Trophoblast cell (in vitro differentiated cells and primary cell): ENCODE data around the gene SLC6A19.

Source experiments
- DNase-seq, 2 donors: peaks; one replicate each; pipeline ENCODE4 v3.0.0-alpha.2; 2016
- H2AFZ ChIP-seq: 2 replicates; pipeline ENCODE4 v1.6.1; 2013; ENCODE audit warnings: low read length, moderate library complexity, mild to moderate bottlenecking; ENCODE audit not compliant: insufficient read depth, poor library complexity
- H2AK5ac ChIP-seq: 2 replicates; pipeline ENCODE4 v1.6.1; 2013; ENCODE audit warnings: mild to moderate bottlenecking, low read length
- H2BK120ac ChIP-seq: 2 replicates; pipeline ENCODE4 v1.6.1; 2013; ENCODE audit warnings: low read length, mild to moderate bottlenecking, moderate library complexity; ENCODE audit not compliant: insufficient read depth, poor library complexity
- H2BK12ac ChIP-seq: 2 replicates; pipeline ENCODE4 v1.6.1; 2013; ENCODE audit warnings: mild to moderate bottlenecking, low read length, moderate library complexity
- H2BK5ac ChIP-seq: 2 replicates; pipeline ENCODE4 v1.6.1; 2013; ENCODE audit warnings: low read length, low read depth, moderate library complexity, mild to moderate bottlenecking; ENCODE audit not compliant: poor library complexity
- H3K14ac ChIP-seq: 2 replicates; pipeline ENCODE4 v1.6.1; 2013; ENCODE audit warnings: mild to moderate bottlenecking, low read length
- H3K18ac ChIP-seq: 2 replicates; pipeline ENCODE4 v1.6.1; 2013; ENCODE audit warnings: mild to moderate bottlenecking, low read length
- H3K23ac ChIP-seq: 2 replicates; pipeline ENCODE4 v1.6.1; 2013; ENCODE audit warnings: low read length
- H3K27ac ChIP-seq: 2 replicates; pipeline ENCODE4 v1.5.1; 2013; ENCODE audit warnings: low read depth, mild to moderate bottlenecking, inconsistent platforms, low read length, moderate library complexity
- H3K27me3 ChIP-seq: 2 replicates; pipeline ENCODE4 v1.6.1; 2013; ENCODE audit warnings: inconsistent platforms, mild to moderate bottlenecking, low read length, moderate library complexity; ENCODE audit not compliant: insufficient read depth
- H3K36me3 ChIP-seq, 2 experiments: 1 replicate in 1 of 2; 2 replicates in 1 of 2; pipeline ENCODE4 v1.6.1; 2013; ENCODE audit warnings: low read length in 2 of 2, mild to moderate bottlenecking in 2 of 2, moderate library complexity in 1 of 2; ENCODE audit not compliant: insufficient read depth in 2 of 2, control insufficient read depth in 1 of 2
- H3K4ac ChIP-seq: 2 replicates; pipeline ENCODE4 v1.6.1; 2013; ENCODE audit warnings: low read depth, mild to moderate bottlenecking, low read length, moderate library complexity
- H3K4me1 ChIP-seq, 2 experiments: 1 replicate in 1 of 2; 2 replicates in 1 of 2; pipeline ENCODE4 v1.6.1; 2013; ENCODE audit warnings: low read length in 2 of 2, mild to moderate bottlenecking in 2 of 2, moderate library complexity in 1 of 2; ENCODE audit not compliant: insufficient read depth in 2 of 2, control insufficient read depth in 1 of 2
- H3K4me2 ChIP-seq: 2 replicates; pipeline ENCODE4 v1.6.1; 2013; ENCODE audit warnings: inconsistent platforms, mild to moderate bottlenecking, low read length, moderate library complexity
- H3K4me3 ChIP-seq: 2 replicates; pipeline ENCODE4 v1.5.1; 2013; ENCODE audit warnings: mild to moderate bottlenecking, low read depth, low read length, inconsistent platforms
- H3K79me1 ChIP-seq: one replicate; pipeline ENCODE4 v1.6.1; 2013; ENCODE audit warnings: low read length
- H3K79me2 ChIP-seq: 2 replicates; pipeline ENCODE4 v1.6.1; 2013; ENCODE audit warnings: low read length, mild to moderate bottlenecking; ENCODE audit not compliant: control insufficient read depth, insufficient read depth, poor library complexity
- H3K9ac ChIP-seq: 2 replicates; pipeline ENCODE4 v1.6.1; 2013; ENCODE audit warnings: mild to moderate bottlenecking, low read length
- H3K9me3 ChIP-seq: 2 replicates; pipeline ENCODE4 v1.6.1; 2013; ENCODE audit warnings: low read depth, mild to moderate bottlenecking, control low read depth, inconsistent platforms, low read length; ENCODE audit not compliant: insufficient read depth
- H4K12ac ChIP-seq: 2 replicates; pipeline ENCODE4 v1.6.1; 2013; ENCODE audit warnings: low read depth, mild to moderate bottlenecking, low read length, moderate library complexity
- H4K8ac ChIP-seq: 2 replicates; pipeline ENCODE4 v1.6.1; 2013; ENCODE audit warnings: low read depth, mild to moderate bottlenecking, low read length, moderate library complexity
- H4K91ac ChIP-seq: one replicate; pipeline ENCODE4 v1.6.1; 2013; ENCODE audit warnings: low read depth, mild to moderate bottlenecking, low read length, moderate library complexity
- WGBS: extraction: QIAGEN DNeasy Blood & Tissue Kit; methylation state at CpG from one replicate; pipeline ENCODE4 v1.1.7; 2013; ENCODE audit warnings: missing lambda C conversion rate; ENCODE audit not compliant: insufficient read length, insufficient coverage; ENCODE audit errors: extremely low coverage; 5-methylcytosine and 5-hydroxymethylcytosine counted together

The SLC6A19 gene

DNA sequence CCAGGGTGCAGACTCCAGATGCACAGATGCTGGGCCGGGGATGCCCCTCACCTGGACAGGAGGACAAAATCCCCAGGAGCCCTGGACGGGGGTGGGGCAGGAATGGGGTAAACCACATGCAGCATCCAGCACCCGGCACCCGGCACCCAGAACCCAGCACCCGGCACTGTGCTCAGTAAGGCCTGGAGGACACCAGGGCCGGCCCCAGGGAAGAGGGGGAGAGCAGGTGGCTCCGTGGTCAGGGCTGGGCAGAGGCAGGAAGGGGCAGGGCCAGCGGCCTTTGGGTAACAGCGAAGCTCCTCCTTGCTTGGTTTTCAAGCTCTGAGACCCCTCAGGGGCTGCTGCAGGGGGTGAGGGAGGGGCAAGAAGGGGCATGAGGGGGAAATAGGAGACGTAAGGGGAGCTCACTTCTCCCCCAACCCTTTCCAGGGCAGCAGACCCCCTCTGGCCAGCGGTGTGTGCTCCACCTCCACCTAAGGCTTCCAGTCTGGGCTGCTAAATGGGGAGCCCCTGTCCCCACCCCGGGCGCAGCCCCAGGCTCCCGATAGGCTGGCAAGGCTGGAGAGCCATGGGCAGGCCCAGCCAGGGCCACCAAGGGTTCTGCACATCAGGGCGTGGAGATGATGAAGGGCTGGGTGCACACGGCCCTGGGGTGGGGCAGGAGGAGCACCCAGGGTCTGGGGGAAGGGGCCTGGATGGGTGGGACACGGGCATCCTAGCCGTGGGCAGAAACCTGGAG lies 17.8 kb upstream of the SLC6A19 start:
- H3K23ac ChIP-seq: no peak overlapping the region
- no peak overlapping the region for H4K8ac ChIP-seq
- no peaks in the 10 kb centered on the region for H3K27me3 ChIP-seq
- no peak overlapping the region for H2BK120ac ChIP-seq
- H3K36me3 ChIP-seq: no peaks in the 10 kb centered on the region
- H3K79me2 ChIP-seq: no peaks in the 10 kb centered on the region
- no peaks in the 10 kb centered on the region for H3K79me1 ChIP-seq
- no CpG with 5 or more reads among the region's 18 CpGs for WGBS
- H4K91ac ChIP-seq: no peak overlapping the region
- H3K14ac ChIP-seq: no peak overlapping the region
- no peak overlapping the region for H2BK12ac ChIP-seq
- H3K4me3 ChIP-seq: no peak overlapping the region
- no peak for DNase-seq
- H3K4me1 ChIP-seq: no peaks in the 10 kb centered on the region
- H4K12ac ChIP-seq: no peak overlapping the region
- H3K4ac ChIP-seq: no peak overlapping the region
- no peak overlapping the region for H3K9ac ChIP-seq
- no peak overlapping the region for H3K4me2 ChIP-seq
- H3K18ac ChIP-seq: no peak overlapping the region
- H2AFZ ChIP-seq: no peak overlapping the region
- no peak overlapping the region for H2AK5ac ChIP-seq
- no peaks in the 10 kb centered on the region for H3K9me3 ChIP-seq
- H2BK5ac ChIP-seq: no peak overlapping the region
- no peak overlapping the region for H3K27ac ChIP-seq

DNA sequence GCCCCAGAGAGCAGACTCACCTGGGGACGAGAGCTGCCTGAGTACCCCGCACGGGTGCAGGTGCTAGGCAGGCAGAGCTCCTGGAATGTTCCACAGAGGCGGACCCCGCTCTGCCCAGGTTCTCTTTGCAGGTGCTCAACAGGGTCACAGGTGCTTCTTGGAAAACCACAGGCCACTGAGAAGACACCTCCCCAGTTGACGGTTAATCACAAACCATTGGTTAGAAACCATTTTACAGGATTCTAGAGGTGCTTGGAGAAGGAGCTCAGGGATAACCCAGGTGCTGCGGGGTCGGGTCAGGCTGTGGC lies 17.3 kb upstream of the SLC6A19 start:
- Histone ChIP-seq H3K4me1 (no peaks in the 10 kb centered on the region), H3K27ac (no peak overlapping the region), H3K23ac (no peak overlapping the region), H3K4me3 (no peak overlapping the region), H3K36me3 (no peaks in the 10 kb centered on the region), H3K79me2 (no peaks in the 10 kb centered on the region), H4K8ac (no peak overlapping the region), H4K91ac (no peak overlapping the region), H2AK5ac (no peak overlapping the region), H3K18ac (no peak overlapping the region), H3K14ac (no peak overlapping the region), H2BK120ac (no peak overlapping the region), H3K9ac (no peak overlapping the region), H3K4me2 (no peak overlapping the region), H2BK12ac (no peak overlapping the region), H4K12ac (no peak overlapping the region), H2BK5ac (no peak overlapping the region), H3K4ac (no peak overlapping the region), H3K9me3 (no peaks in the 10 kb centered on the region), H3K79me1 (no peaks in the 10 kb centered on the region), H2AFZ (no peak overlapping the region), H3K27me3 (no peaks in the 10 kb centered on the region)
- WGBS: no CpG with 5 or more reads among the region's 8 CpGs
- no peak for DNase-seq

DNA sequence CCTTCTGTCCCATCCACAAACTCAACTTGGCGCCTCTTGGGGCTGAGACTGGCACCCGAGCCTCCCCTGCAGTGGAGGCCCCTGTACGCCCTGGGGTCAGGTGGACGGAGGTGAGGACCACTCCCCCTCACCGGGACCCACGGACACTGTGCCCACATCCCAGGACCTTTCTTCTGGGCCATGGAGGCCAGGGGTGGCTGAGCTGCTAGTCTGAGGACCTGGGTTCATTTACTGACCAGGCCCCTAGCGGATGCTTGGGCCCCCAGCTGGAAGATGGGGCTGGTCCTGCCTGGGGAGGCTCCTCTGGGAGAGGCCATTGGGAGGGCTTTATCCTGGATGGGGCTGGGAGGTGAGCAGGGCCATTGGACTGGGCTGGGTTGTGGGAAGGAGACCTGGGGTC lies 16.9 kb upstream of the SLC6A19 start:
- Histone ChIP-seq H3K27me3 (no peaks in the 10 kb centered on the region), H3K9me3 (no peaks in the 10 kb centered on the region), H3K4me1 (no peaks in the 10 kb centered on the region), H3K4me2 (no peak overlapping the region), H4K91ac (no peak overlapping the region), H3K36me3 (no peaks in the 10 kb centered on the region), H3K23ac (no peak overlapping the region), H2AFZ (no peak overlapping the region), H3K18ac (no peak overlapping the region), H3K79me1 (no peaks in the 10 kb centered on the region), H3K14ac (no peak overlapping the region), H3K27ac (no peak overlapping the region), H3K4ac (no peak overlapping the region), H3K9ac (no peak overlapping the region), H3K4me3 (no peak overlapping the region), H2AK5ac (no peak overlapping the region), H4K8ac (no peak overlapping the region), H2BK12ac (no peak overlapping the region), H4K12ac (no peak overlapping the region), H3K79me2 (no peaks in the 10 kb centered on the region), H2BK5ac (no peak overlapping the region), H2BK120ac (no peak overlapping the region)
- no peak for DNase-seq
- no CpG with 5 or more reads among the region's 7 CpGs for WGBS

DNA sequence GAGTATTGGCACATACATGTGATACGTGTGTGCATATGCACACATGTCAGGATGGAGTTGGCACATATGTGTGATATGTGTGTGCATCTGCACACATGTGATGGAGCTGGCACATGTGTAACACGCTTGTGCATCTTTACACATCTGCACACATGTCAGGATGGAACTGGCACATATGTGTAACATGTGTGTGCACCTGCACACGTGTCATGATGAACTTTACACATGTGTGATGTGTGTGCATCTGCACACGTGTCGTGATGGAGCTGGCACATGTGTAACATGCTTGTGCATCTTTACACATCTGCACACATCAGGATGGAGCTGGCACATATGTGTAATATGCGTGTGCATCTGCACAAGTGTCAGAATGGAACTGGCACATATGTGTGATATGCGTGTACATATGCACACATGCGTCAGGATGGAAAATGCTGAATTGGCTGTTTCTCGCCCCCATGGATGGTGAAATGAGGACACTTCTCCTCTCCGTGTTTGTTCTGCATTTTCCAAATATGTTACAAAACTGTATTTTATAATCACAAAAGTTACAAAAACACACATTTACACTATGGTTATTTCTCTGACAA lies 16.3 kb upstream of the SLC6A19 start:
- no peak overlapping the region for H4K8ac ChIP-seq
- H3K4me3 ChIP-seq: peak overlapping the region; percentile 14
- H3K14ac ChIP-seq: no peak overlapping the region
- H3K4me1 ChIP-seq: no peaks in the 10 kb centered on the region
- H3K36me3 ChIP-seq: no peaks in the 10 kb centered on the region
- no CpG with 5 or more reads among the region's 10 CpGs for WGBS
- no peak overlapping the region for H2BK120ac ChIP-seq
- no peak overlapping the region for H2BK12ac ChIP-seq
- H3K4ac ChIP-seq: no peak overlapping the region
- no peak for DNase-seq
- H3K79me1 ChIP-seq: no peaks in the 10 kb centered on the region
- no peaks in the 10 kb centered on the region for H3K9me3 ChIP-seq
- H3K9ac ChIP-seq: no peak overlapping the region
- H3K23ac ChIP-seq: no peak overlapping the region
- no peak overlapping the region for H3K27ac ChIP-seq
- no peak overlapping the region for H2AFZ ChIP-seq
- H4K91ac ChIP-seq: no peak overlapping the region
- H3K4me2 ChIP-seq: no peak overlapping the region
- no peak overlapping the region for H3K18ac ChIP-seq
- H2BK5ac ChIP-seq: no peak overlapping the region
- H3K27me3 ChIP-seq: no peaks in the 10 kb centered on the region
- no peak overlapping the region for H2AK5ac ChIP-seq
- no peaks in the 10 kb centered on the region for H3K79me2 ChIP-seq
- H4K12ac ChIP-seq: no peak overlapping the region
